ENCODE results near the gene SLC9A9.

The SLC9A9 gene

GRCh38 chr3:143826296-143826695, 22.0 kb downstream of the SLC9A9 start:
- Mint-ChIP-seq H3K27me3 (no peaks in the 10 kb centered on the region), H3K27ac (no peak overlapping the region), H3K4me1 (peaks cover 36% of the 10 kb centered on the region), H3K9me3 (peaks cover 8 to 11% of the 10 kb centered on the region in 2 donors), H3K4me3 (no peak overlapping the region)
- DNase-seq (no peak), ATAC-seq (no peak)

GRCh38 chr3:143825513-143825912, 22.8 kb downstream of the SLC9A9 start:
- peaks cover 8 to 11% of the 10 kb centered on the region in 2 donors for H3K9me3 Mint-ChIP-seq
- peak overlapping the region; percentile 11 to 50 for H3K4me3 Mint-ChIP-seq
- H3K27me3 Mint-ChIP-seq: no peaks in the 10 kb centered on the region
- H3K27ac Mint-ChIP-seq: peak overlapping the region in 1 of 2 donors; percentile 28
- ATAC-seq: peak; percentile 90
- no peak for DNase-seq
- H3K4me1 Mint-ChIP-seq: peaks cover 30% of the 10 kb centered on the region

- ATAC-seq (no peak), DNase-seq (no peak)
- Mint-ChIP-seq H3K4me1 (peaks cover 25% of the 10 kb centered on the region), H3K27me3 (no peaks in the 10 kb centered on the region), H3K9me3 (peaks cover 8 to 11% of the 10 kb centered on the region in 2 donors), H3K4me3 (no peak overlapping the region), H3K27ac (no peak overlapping the region)
These were observed 23.4 kb downstream of the SLC9A9 start for GRCh38 chr3:143824735-143825385.

- H3K4me3 Mint-ChIP-seq: no peak overlapping the region
- H3K27me3 Mint-ChIP-seq: no peaks in the 10 kb centered on the region
- DNase-seq (no peak), ATAC-seq (no peak)
- H3K27ac Mint-ChIP-seq: no peak overlapping the region
- H3K9me3 Mint-ChIP-seq: peaks cover 8 to 11% of the 10 kb centered on the region in 2 donors
- peaks cover 25% of the 10 kb centered on the region for H3K4me1 Mint-ChIP-seq
These were observed 25.5 kb downstream of the SLC9A9 start for GRCh38 chr3:143822798-143823197.

- Mint-ChIP-seq H3K27me3 (no peaks in the 10 kb centered on the region), H3K9me3 (peaks cover 8 to 11% of the 10 kb centered on the region in 2 donors), H3K4me1 (peaks cover 25% of the 10 kb centered on the region), H3K27ac (no peak overlapping the region), H3K4me3 (no peak overlapping the region)
- DNase-seq (no peak), ATAC-seq (no peak)
These were observed 25.9 kb downstream of the SLC9A9 start for GRCh38 chr3:143822374-143822773.

GRCh38 chr3:143821862-143822261, 26.4 kb downstream of the SLC9A9 start:
- Mint-ChIP-seq H3K27me3 (no peaks in the 10 kb centered on the region), H3K4me3 (no peak overlapping the region), H3K9me3 (peaks cover 7 to 10% of the 10 kb centered on the region in 2 donors), H3K27ac (no peak overlapping the region), H3K4me1 (peaks cover 24% of the 10 kb centered on the region)
- DNase-seq: no peak
- ATAC-seq: peak; percentile 42

- H3K27ac Mint-ChIP-seq: no peak overlapping the region
- ATAC-seq (no peak), DNase-seq (no peak)
- H3K27me3 Mint-ChIP-seq: no peaks in the 10 kb centered on the region
- H3K9me3 Mint-ChIP-seq: no peaks in the 10 kb centered on the region
- no peak overlapping the region for H3K4me3 Mint-ChIP-seq
- H3K4me1 Mint-ChIP-seq: peaks cover 12% of the 10 kb centered on the region
These were observed 27.6 kb downstream of the SLC9A9 start for GRCh38 chr3:143820466-143821221.

GRCh38 chr3:143819890-143820289, 28.4 kb downstream of the SLC9A9 start:
- no peak for DNase-seq
- no peaks in the 10 kb centered on the region for H3K27me3 Mint-ChIP-seq
- no peak overlapping the region for H3K4me3 Mint-ChIP-seq
- no peak overlapping the region for H3K27ac Mint-ChIP-seq
- H3K9me3 Mint-ChIP-seq: no peaks in the 10 kb centered on the region
- H3K4me1 Mint-ChIP-seq: peaks cover 11% of the 10 kb centered on the region
- ATAC-seq: no peak

- Mint-ChIP-seq H3K4me1 (peaks cover 22% of the 10 kb centered on the region), H3K4me3 (peak overlapping the region; percentile 2 to 46), H3K27ac (peak overlapping the region; percentile 79 to 89), H3K27me3 (no peaks in the 10 kb centered on the region), H3K9me3 (no peaks in the 10 kb centered on the region)
- ATAC-seq: peak; percentile 89
- peak in 1 of 2 donors; percentile 20 for DNase-seq
These were observed 33.8 kb downstream of the SLC9A9 start for GRCh38 chr3:143814443-143814889.

- Mint-ChIP-seq H3K27ac (no peak overlapping the region), H3K27me3 (no peaks in the 10 kb centered on the region), H3K4me3 (no peak overlapping the region), H3K9me3 (no peaks in the 10 kb centered on the region), H3K4me1 (peaks cover 22% of the 10 kb centered on the region)
- DNase-seq: no peak
- ATAC-seq: no peak
These were observed 35.8 kb downstream of the SLC9A9 start for GRCh38 chr3:143812481-143812880.

- no peak for DNase-seq
These were observed 36.7 kb downstream of the SLC9A9 start for GRCh38 chr3:143811602-143812001.

GRCh38 chr3:143810953-143811265, 37.4 kb downstream of the SLC9A9 start:
- Mint-ChIP-seq H3K27ac (no peak overlapping the region), H3K27me3 (no peaks in the 10 kb centered on the region), H3K9me3 (no peaks in the 10 kb centered on the region), H3K4me1 (peaks cover 22% of the 10 kb centered on the region), H3K4me3 (no peak overlapping the region)
- ATAC-seq (no peak), DNase-seq (no peak)

More at GRCh38 chr3:143811602-143812001, 36.7 kb downstream of the SLC9A9 start:
- no peak overlapping the region for H3K4me3 Mint-ChIP-seq
- H3K27me3 Mint-ChIP-seq: no peaks in the 10 kb centered on the region
- ATAC-seq: no peak
- H3K9me3 Mint-ChIP-seq: no peaks in the 10 kb centered on the region
- no peak overlapping the region for H3K27ac Mint-ChIP-seq
- peaks cover 22% of the 10 kb centered on the region for H3K4me1 Mint-ChIP-seq

GRCh38 chr3:143810166-143810952, 37.9 kb downstream of the SLC9A9 start:
- Mint-ChIP-seq H3K4me1 (peaks cover 22% of the 10 kb centered on the region), H3K27ac (no peak overlapping the region), H3K27me3 (no peaks in the 10 kb centered on the region), H3K9me3 (no peaks in the 10 kb centered on the region), H3K4me3 (no peak overlapping the region)
- ATAC-seq: no peak
- DNase-seq: no peak

GRCh38 chr3:143809121-143809621, 39.1 kb downstream of the SLC9A9 start:
- ATAC-seq (no peak), DNase-seq (no peak)
- Mint-ChIP-seq H3K4me3 (no peak overlapping the region), H3K4me1 (peaks cover 12% of the 10 kb centered on the region), H3K9me3 (no peaks in the 10 kb centered on the region), H3K27me3 (no peaks in the 10 kb centered on the region), H3K27ac (no peak overlapping the region)

GRCh38 chr3:143808030-143808429, 40.2 kb downstream of the SLC9A9 start:
- H3K27ac Mint-ChIP-seq: no peak overlapping the region
- ATAC-seq: no peak

GRCh38 chr3:143806038-143806437, 42.2 kb downstream of the SLC9A9 start:
- Mint-ChIP-seq H3K9me3 (no peaks in the 10 kb centered on the region), H3K4me1 (no peaks in the 10 kb centered on the region), H3K4me3 (no peak overlapping the region), H3K27ac (no peak overlapping the region), H3K27me3 (no peaks in the 10 kb centered on the region)
- ATAC-seq (no peak), DNase-seq (no peak)

More at GRCh38 chr3:143808030-143808429, 40.2 kb downstream of the SLC9A9 start:
- Mint-ChIP-seq H3K4me3 (no peak overlapping the region), H3K4me1 (peaks cover 5% of the 10 kb centered on the region), H3K9me3 (no peaks in the 10 kb centered on the region), H3K27me3 (no peaks in the 10 kb centered on the region)
- no peak for DNase-seq

All from stimulated activated naive CD8-positive, alpha-beta T cell treated with anti-CD3 and anti-CD28 coated beads, Interleukin-15, amount 100 ng/mL, for 72 hours (primary cell).